Duodenal mucosa (tissue), 2 donors: Measurements from ENCODE around the gene C6orf132.
A peak's percentile ranks its signal among the peaks of the same experiment; 100 is the strongest.

Experiments used
- H3K27ac ChIP-seq: one replicate; pipeline ENCODE4 v1.7.0; 2013; ENCODE audit warnings: low read depth, low read length
- H3K27me3 ChIP-seq, 2 donors: one replicate each; pipeline ENCODE4 v1.7.0; 2013; ENCODE audit warnings: low read length in 2 of 2, control low read depth in 1 of 2; ENCODE audit not compliant: insufficient read depth in 2 of 2, control insufficient read depth in 1 of 2
- H3K36me3 ChIP-seq, 2 donors: one replicate each; pipeline ENCODE4 v1.7.0; 2013; ENCODE audit warnings: low read length in 2 of 2, control low read depth in 1 of 2; ENCODE audit not compliant: insufficient read depth in 2 of 2, control insufficient read depth in 1 of 2
- H3K4me1 ChIP-seq, 2 donors: one replicate each; pipeline ENCODE4 v1.7.0; 2013; ENCODE audit warnings: low read length in 2 of 2, control low read depth in 1 of 2; ENCODE audit not compliant: insufficient read depth in 2 of 2, control insufficient read depth in 1 of 2
- H3K4me3 ChIP-seq, 2 donors: one replicate each; pipeline ENCODE4 v1.7.0; 2013; ENCODE audit warnings: low read length in 2 of 2, low read depth in 1 of 2
- H3K9ac ChIP-seq, 2 donors: one replicate each; pipeline ENCODE4 v1.7.0; 2013; ENCODE audit warnings: low read length in 2 of 2, low read depth in 1 of 2
- H3K9me3 ChIP-seq, 2 donors: one replicate each; pipeline ENCODE4 v1.7.0; 2013; ENCODE audit warnings: low read length in 2 of 2, control low read depth in 1 of 2; ENCODE audit not compliant: control insufficient read depth in 1 of 2

C6orf132 gene

DNA sequence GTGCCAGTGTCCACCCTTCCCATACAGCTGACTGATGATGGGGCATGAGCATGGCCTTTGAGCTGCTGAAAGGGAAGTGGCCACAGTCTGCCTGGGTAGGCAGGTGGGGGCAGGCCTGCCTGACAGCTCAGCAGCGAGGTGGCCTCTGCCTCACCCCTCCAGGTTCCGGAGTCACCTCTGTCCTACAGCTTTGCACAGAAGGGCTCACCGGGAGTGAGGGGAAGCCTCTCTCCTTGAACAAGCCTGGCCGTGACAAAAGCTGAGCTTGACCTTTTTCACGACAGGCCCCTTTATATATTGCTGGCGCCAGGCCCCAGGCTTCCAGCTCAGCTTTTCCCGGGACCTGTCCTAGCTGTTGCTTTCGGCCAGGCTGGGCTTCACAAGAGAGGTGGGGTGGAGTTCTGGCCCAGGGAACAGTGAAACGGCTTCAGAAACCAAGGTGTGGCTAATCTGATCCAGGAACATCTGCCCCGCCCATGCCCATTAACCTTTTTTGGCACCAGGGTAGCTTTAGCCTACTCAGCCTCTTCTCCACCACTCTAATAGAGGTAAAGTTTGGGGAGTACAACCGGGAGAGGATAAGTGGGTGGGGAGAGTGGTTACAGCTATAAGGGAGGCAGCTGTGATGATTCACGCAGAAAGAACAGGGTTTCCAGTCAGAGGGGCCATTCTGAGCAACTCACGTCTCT is 42.9 kb downstream of the C6orf132 start:
- Histone ChIP-seq H3K4me3 (peak overlapping the region in 1 of 2 donors; percentile 10), H3K27ac (peak overlapping the region; percentile 79), H3K27me3 (no peaks in the 10 kb centered on the region), H3K36me3 (peaks cover 0 to 4% of the 10 kb centered on the region in 2 donors), H3K9ac (peak overlapping the region; percentile 28 to 60), H3K4me1 (peaks cover 53 to 60% of the 10 kb centered on the region in 2 donors), H3K9me3 (no peaks in the 10 kb centered on the region)

DNA sequence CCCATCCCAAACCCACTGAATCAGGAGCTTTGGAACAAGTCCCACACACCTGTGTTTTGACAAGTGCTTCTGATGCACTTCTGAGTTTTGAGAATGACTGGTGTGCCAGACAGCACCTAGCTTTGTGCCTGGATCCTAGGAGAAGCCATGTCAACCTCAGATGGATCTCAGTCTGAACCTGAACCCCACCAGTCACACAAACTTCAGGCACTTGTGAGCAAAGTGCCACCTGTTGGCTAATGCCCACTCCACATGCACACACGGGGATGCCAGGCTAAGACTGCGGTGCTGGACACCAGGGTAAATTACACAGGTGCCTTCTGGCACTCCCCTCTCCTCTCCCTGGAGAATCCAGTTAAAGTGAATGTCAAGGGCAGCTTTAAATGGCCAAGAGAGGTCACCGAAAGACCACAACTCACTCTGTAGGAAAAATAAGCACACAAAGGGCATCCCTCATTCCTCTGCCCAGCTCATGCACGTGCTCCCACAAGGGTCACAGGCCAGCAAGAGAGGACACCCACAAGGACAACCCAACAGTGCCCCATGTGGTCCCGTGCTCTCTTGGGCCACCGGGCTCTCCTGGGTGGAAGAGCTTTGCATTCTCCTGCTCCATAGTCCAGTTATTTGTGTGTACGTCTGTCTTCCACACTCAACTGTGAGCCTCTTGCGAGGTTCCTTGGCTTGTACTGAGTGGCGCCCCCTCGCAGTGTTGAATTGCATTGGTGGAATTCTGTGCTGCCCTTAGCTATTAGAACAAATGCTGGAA is 46.5 kb downstream of the C6orf132 start:
- Histone ChIP-seq H3K27ac (no peak overlapping the region), H3K9ac (no peak overlapping the region), H3K27me3 (no peaks in the 10 kb centered on the region), H3K4me1 (peaks cover 36 to 44% of the 10 kb centered on the region in 2 donors), H3K36me3 (no peaks in the 10 kb centered on the region), H3K9me3 (no peaks in the 10 kb centered on the region), H3K4me3 (no peak overlapping the region)

DNA sequence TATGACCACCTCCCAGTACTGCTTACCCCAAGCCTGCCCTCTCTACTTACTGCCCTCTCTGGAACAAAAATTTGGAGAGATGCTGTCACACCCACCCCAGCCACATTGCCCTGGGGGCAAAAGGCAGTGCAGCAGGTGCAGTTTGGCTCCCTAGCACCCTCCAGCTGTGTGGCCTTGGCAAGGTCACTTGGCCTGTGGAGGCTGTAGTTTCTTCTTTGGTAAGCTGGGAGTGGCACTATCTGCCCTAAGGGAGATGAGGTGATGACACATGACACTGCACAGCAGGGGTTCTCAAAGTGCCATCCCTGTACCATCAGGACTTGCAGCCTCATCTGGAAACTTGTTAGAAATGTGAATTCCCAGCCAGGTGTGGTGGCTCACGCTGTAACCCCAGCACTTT is 47.3 kb downstream of the C6orf132 start:
- Histone ChIP-seq H3K9ac (no peak overlapping the region), H3K4me1 (peaks cover 28 to 36% of the 10 kb centered on the region in 2 donors), H3K4me3 (no peak overlapping the region)

DNA sequence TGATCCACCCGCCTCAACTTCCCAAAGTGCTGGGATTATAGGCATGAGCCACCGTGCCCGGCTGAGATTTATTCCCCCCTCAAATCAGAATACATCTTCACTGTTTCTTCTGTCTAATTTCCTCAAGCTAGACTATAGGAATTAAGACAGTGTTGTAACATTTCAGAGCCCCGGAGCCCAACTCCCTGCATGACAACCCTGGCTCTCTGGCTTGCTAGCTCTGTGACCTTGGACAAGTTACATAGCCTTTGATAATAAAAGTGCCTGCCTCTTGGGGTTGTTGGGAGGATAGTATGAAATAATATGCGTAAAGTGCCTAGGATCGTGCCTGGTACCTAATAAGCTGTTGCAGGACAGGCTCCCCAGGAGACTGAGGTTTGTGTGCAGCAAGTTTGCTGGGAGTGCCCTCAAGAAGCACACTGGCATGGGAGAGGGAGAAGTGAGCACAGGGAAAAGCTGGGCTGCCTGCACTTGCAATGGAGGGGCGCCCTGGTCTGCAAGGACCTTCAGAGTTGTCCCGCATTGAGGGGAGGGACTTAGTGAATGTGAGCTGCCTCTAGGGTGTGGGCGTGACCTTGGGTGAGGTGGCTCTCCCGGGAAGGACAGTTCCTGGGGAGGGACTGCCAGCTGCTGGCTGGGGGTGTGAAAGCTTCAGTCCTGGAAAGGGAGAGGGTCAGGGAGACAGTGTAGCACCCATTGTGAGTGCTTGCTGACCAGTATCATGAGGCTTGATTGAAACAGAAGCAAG is 48.7 kb downstream of the C6orf132 start:
- Histone ChIP-seq H3K36me3 (no peaks in the 10 kb centered on the region), H3K27me3 (no peaks in the 10 kb centered on the region), H3K9ac (no peak overlapping the region), H3K27ac (no peak overlapping the region), H3K4me3 (no peak overlapping the region), H3K4me1 (peaks cover 15 to 23% of the 10 kb centered on the region in 2 donors), H3K9me3 (no peaks in the 10 kb centered on the region)

More for the DNA sequence above, 47.3 kb downstream of the C6orf132 start:
- H3K27ac ChIP-seq = no peak overlapping the region
- H3K9me3 ChIP-seq = no peaks in the 10 kb centered on the region
- H3K36me3 ChIP-seq = no peaks in the 10 kb centered on the region
- H3K27me3 ChIP-seq = no peaks in the 10 kb centered on the region

DNA sequence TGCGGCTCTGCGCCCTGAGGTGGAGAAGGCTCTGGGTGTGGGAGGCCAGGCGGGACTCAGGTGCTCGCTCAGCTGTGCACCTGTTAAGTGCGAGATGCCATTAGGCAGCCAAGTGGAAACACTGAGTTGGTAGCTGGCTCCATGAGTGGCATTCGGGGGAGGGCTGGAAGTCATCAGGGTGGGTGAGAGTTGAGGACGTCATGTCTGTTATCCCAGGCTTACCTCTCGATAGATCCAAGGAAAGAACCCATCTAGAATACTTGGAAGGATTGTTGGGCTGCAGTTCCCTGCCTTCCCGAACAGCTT is 50.7 kb downstream of the C6orf132 start:
- Histone ChIP-seq H3K4me3 (no peak overlapping the region), H3K9ac (no peak overlapping the region), H3K9me3 (no peaks in the 10 kb centered on the region), H3K27me3 (no peaks in the 10 kb centered on the region), H3K27ac (no peak overlapping the region), H3K4me1 (peaks cover 8 to 13% of the 10 kb centered on the region in 2 donors), H3K36me3 (no peaks in the 10 kb centered on the region)

DNA sequence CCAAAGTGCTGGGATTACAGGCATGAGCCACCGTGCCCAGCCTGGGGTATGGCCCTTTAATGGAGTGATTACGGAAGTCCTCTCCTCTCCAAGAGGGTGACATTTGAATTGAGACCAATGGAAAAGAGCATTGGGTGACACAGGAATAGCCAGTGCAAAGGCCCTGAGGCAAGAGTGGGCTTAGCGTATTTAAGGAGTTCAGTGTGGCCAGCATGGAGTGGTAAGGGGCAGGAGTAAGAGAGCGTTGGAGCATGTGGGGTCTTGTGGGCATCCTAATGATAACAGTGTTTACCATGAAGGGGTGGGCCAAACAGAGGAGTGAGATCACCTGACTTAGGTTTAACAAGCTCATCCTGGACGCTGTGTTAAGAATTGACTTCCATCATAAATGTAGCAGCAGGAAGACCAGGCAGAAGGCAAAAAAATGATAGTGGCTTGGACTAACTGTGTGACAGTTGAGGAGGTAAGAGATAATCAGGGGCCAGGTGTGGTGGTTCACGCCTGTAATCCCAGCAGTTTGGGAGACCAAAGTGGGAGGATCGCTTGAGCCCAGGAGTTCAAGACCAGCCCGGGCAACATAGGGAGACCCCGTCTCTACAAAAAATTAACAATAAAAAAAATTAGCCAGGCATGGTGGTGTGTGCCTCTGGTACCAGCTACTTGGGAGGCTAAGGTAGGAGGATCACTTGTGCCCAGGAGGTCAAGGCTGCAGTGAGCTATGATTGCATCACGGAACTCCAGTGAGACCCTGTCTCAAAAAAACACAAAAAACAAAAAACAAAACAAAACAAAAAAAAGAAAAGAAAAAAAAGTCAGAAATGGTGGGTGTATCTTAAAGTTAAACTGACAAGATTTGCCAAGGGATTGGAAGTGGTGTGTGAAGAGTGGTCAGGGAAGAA is 51.4 kb downstream of the C6orf132 start:
- Histone ChIP-seq H3K4me1 (peaks cover 9 to 19% of the 10 kb centered on the region in 2 donors), H3K27ac (no peak overlapping the region), H3K9ac (no peak overlapping the region), H3K27me3 (no peaks in the 10 kb centered on the region), H3K4me3 (no peak overlapping the region), H3K36me3 (peaks cover 0 to under 1% of the 10 kb centered on the region in 2 donors), H3K9me3 (no peaks in the 10 kb centered on the region)

DNA sequence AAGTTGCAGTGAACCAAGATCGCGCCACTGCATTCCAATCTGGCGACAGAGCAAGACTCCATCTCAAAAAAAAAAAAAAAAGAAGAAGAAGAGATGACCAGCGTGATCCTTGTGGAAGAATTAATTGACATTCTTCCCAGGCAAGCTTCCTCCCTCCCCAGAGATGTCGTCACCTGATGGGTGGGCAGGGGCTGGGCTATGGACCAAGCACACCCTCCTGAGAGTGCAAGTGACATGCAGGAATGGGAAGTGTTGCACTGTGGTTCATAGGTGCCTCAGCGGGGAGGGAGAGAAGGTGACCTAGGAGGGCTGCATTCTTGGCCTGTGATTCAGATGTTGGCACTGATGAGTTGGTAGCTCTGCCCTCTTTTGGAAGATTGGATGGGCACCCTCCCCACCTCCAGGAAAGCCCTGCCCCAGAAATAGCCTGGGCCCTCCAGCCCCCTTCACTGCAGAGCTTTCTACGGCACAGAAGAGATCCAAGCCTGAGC is 54.3 kb downstream of the C6orf132 start:
- Histone ChIP-seq H3K27ac (no peak overlapping the region), H3K9me3 (no peaks in the 10 kb centered on the region), H3K9ac (no peak overlapping the region), H3K4me1 (peaks cover 4 to 12% of the 10 kb centered on the region in 2 donors), H3K27me3 (no peaks in the 10 kb centered on the region), H3K36me3 (peaks cover 0 to 7% of the 10 kb centered on the region in 2 donors), H3K4me3 (no peak overlapping the region)

DNA sequence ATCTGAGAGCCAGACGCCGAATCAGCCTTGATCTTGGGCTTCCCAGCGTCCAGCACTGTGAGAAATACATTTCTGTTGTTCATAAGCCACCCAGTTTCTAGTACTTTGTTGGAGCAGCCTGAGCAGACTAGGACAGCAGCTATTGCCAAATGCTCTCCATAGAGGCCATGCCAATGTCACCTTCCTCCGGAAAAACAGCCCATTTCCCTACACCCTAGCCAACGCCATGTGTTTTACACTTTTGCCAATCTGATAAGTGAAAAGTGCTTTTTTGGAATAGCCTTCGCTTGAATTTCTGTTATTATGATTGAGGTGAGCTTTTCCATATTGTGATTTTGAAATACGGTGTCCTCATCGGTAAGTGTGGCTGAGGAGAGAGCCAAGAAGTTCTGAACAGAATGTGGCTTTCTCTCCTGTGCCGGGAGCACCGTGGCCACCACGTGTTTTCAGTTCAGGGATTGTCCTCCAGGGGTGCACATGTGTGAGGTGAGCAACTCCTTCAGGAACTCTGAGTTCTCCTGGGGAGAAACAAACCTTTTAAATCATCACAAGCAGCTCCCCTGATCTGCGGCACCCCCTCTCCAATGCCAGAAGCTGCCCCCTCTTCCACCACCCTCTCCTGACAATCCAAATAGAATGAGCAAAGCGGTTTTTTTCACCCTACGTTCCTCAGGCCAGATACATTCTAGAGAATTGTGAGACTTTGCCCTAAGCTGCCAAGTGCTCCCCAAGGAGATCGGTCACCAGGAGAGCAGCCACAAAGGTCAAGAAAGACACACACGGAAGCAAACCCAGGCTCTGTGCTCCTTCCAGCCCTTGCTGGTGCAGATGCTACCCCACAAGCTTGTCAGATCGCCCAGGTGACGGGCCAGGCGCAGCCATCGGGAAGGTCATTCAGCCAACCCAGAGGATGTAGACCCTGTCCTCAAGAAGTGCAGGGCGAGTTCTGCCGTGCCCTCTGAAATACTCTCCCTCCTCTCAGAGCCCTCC is 56.1 kb downstream of the C6orf132 start:
- Histone ChIP-seq H3K9ac (no peak overlapping the region), H3K36me3 (peaks cover 0 to 12% of the 10 kb centered on the region in 2 donors)

DNA sequence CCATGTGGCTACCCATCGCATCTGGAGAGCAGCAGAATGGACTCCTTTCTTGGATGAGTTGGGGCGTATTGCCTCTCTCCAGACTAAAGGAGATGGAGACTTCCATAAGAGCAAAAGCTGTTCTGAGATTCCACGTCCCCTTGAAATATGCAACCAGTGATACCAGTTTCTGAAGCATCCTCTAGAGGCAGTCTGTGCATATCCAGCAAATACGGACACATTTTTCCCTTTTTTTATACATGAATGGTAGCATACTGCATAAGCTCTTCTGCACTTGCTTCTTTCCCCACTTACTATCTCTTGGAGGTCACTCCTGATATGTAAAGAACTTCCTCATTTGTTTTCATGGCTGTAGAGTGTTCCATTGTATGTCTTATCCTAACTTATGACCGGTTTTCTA is 57.5 kb downstream of the C6orf132 start:
- no peaks in the 10 kb centered on the region for H3K9me3 ChIP-seq
- H3K27me3 ChIP-seq = no peaks in the 10 kb centered on the region
- peaks cover 0 to 15% of the 10 kb centered on the region in 2 donors for H3K36me3 ChIP-seq
- H3K4me3 ChIP-seq = no peak overlapping the region
- H3K27ac ChIP-seq = no peak overlapping the region
- H3K4me1 ChIP-seq = peaks cover 4 to 12% of the 10 kb centered on the region in 2 donors
- no peak overlapping the region for H3K9ac ChIP-seq

More for the DNA sequence above, 56.1 kb downstream of the C6orf132 start:
- Histone ChIP-seq H3K27ac (no peak overlapping the region), H3K9me3 (no peaks in the 10 kb centered on the region), H3K4me1 (peaks cover 4 to 12% of the 10 kb centered on the region in 2 donors), H3K27me3 (no peaks in the 10 kb centered on the region), H3K4me3 (no peak overlapping the region)
